Measurements from ENCODE around the gene C14orf180. TPM values are rescaled to one million over a fixed set of nuclear protein-coding genes. Genes with fewer than 3 reads are reported as not detected.

C14orf180 gene
- total RNA-seq, 5 donors from 2014 or later (not counting 1 experiment from before 2014, with no cell fraction given), result not detected

- H3K9me3 Mint-ChIP-seq, result no peaks in the 10 kb centered on the region
Observed at GRCh38 chr14:104558231-104559027, 21.1 kb upstream of the C14orf180 start.

GRCh38 chr14:104559028-104559803, 20.3 kb upstream of the C14orf180 start:
- DNase-seq (no peak), ATAC-seq (replicated peaks in 1 of 4) (no peak)
- Histone ChIP-seq H3K27me3 (replicated peaks in 1 of 2; ENCODE audit: control insufficient read depth in 2 of 2, extremely low read depth in 1 of 2, insufficient read depth in 2 of 2, low read length in 1 of 2) (peaks cover 0 to 52% of the 10 kb centered on the region in 2 experiments), H3K27ac (ENCODE audit: low read length) (no peak overlapping the region), H3K36me3 (ENCODE audit: control insufficient read depth in 2 of 2, extremely low read depth in 1 of 2, insufficient read depth in 1 of 2, low read length in 1 of 2) (no peaks in the 10 kb centered on the region), H3K4me1 (ENCODE audit: control insufficient read depth in 1 of 2, extremely low read depth in 1 of 2, insufficient read depth in 2 of 2, low read length in 2 of 2) (peaks cover 0 to 7% of the 10 kb centered on the region in 2 experiments), H3K4me3 (ENCODE audit: control insufficient read depth in 1 of 2, extremely low read depth in 1 of 2, low read length in 1 of 2) (no peak overlapping the region), H3K9me3 (no peaks in the 10 kb centered on the region)
- ChIA-PET POLR2A (no interaction called here), CTCF (no interaction called here)
- no peak overlapping the region for H3K27ac Mint-ChIP-seq
- 77% methylated on average over 15 of the region's 15 CpGs for WGBS (ENCODE audit: insufficient coverage)
- no peaks in the 10 kb centered on the region for H3K36me3 Mint-ChIP-seq
- peaks cover 8 to 9% of the 10 kb centered on the region in 2 donors for H3K27me3 Mint-ChIP-seq
- no peak overlapping the region for H3K4me3 Mint-ChIP-seq
- H3K4me1 Mint-ChIP-seq, result peaks cover 0 to 2% (median 2%) of the 10 kb centered on the region in 3 donors
- H3K9me3 Mint-ChIP-seq, result no peaks in the 10 kb centered on the region

More at GRCh38 chr14:104558231-104559027, 21.1 kb upstream of the C14orf180 start:
- H3K27me3 Mint-ChIP-seq, result peaks cover 3 to 8% of the 10 kb centered on the region in 2 donors
- H3K4me1 Mint-ChIP-seq, result no peaks in the 10 kb centered on the region
- Histone ChIP-seq H3K4me3 (ENCODE audit: control insufficient read depth in 1 of 2, extremely low read depth in 1 of 2, low read length in 1 of 2) (no peak overlapping the region), H3K4me1 (ENCODE audit: control insufficient read depth in 1 of 2, extremely low read depth in 1 of 2, insufficient read depth in 2 of 2, low read length in 2 of 2) (no peaks in the 10 kb centered on the region), H3K27me3 (replicated peaks in 1 of 2; ENCODE audit: control insufficient read depth in 2 of 2, extremely low read depth in 1 of 2, insufficient read depth in 2 of 2, low read length in 1 of 2) (peaks cover 0 to 46% of the 10 kb centered on the region in 2 experiments), H3K9me3 (no peaks in the 10 kb centered on the region), H3K36me3 (ENCODE audit: control insufficient read depth in 2 of 2, extremely low read depth in 1 of 2, insufficient read depth in 1 of 2, low read length in 1 of 2) (no peaks in the 10 kb centered on the region), H3K27ac (ENCODE audit: low read length) (no peak overlapping the region)
- no peak overlapping the region for H3K4me3 Mint-ChIP-seq
- no peak overlapping the region for H3K27ac Mint-ChIP-seq
- WGBS (ENCODE audit: insufficient coverage), result 73% methylated on average over 11 of the region's 16 CpGs
- DNase-seq (no peak), ATAC-seq (replicated peaks in 1 of 4) (no peak)
- POLR2A ChIA-PET, result no interaction called here
- CTCF ChIA-PET, result no interaction called here
- no peaks in the 10 kb centered on the region for H3K36me3 Mint-ChIP-seq

GRCh38 chr14:104559804-104560585, 19.6 kb upstream of the C14orf180 start:
- peaks cover 0 to 9% of the 10 kb centered on the region in 2 experiments for H3K4me1 ChIP-seq (ENCODE audit: control insufficient read depth in 1 of 2, extremely low read depth in 1 of 2, insufficient read depth in 2 of 2, low read length in 2 of 2)
- no peak overlapping the region for H3K27ac ChIP-seq (ENCODE audit: low read length)
- H3K27me3 ChIP-seq (replicated peaks in 1 of 2; ENCODE audit: control insufficient read depth in 2 of 2, extremely low read depth in 1 of 2, insufficient read depth in 2 of 2, low read length in 1 of 2), result peaks cover 0 to 53% of the 10 kb centered on the region in 2 experiments
- Mint-ChIP-seq H3K4me1 (peaks cover 0 to 2% (median 2%) of the 10 kb centered on the region in 3 donors), H3K27ac (no peak overlapping the region), H3K9me3 (no peaks in the 10 kb centered on the region), H3K27me3 (peaks cover 8 to 14% of the 10 kb centered on the region in 2 donors), H3K4me3 (no peak overlapping the region), H3K36me3 (no peaks in the 10 kb centered on the region)
- WGBS (ENCODE audit: insufficient coverage), result 80% methylated on average over 15 of the region's 21 CpGs
- no peak overlapping the region for H3K4me3 ChIP-seq (ENCODE audit: control insufficient read depth in 1 of 2, extremely low read depth in 1 of 2, low read length in 1 of 2)
- no peaks in the 10 kb centered on the region for H3K9me3 ChIP-seq
- POLR2A ChIA-PET, result no interaction called here
- no peaks in the 10 kb centered on the region for H3K36me3 ChIP-seq (ENCODE audit: control insufficient read depth in 2 of 2, extremely low read depth in 1 of 2, insufficient read depth in 1 of 2, low read length in 1 of 2)
- ATAC-seq (replicated peaks in 1 of 4), result no peak
- no peak for DNase-seq
- CTCF ChIA-PET, result no interaction called here

- no peak for ATAC-seq (replicated peaks in 1 of 4)
Observed at GRCh38 chr14:104560586-104560945, 19.0 kb upstream of the C14orf180 start.

GRCh38 chr14:104561124-104561557, 18.4 kb upstream of the C14orf180 start:
- no peak overlapping the region for H3K27ac Mint-ChIP-seq
- Histone ChIP-seq H3K36me3 (ENCODE audit: control insufficient read depth in 2 of 2, extremely low read depth in 1 of 2, insufficient read depth in 1 of 2, low read length in 1 of 2) (no peaks in the 10 kb centered on the region), H3K27me3 (replicated peaks in 1 of 2; ENCODE audit: control insufficient read depth in 2 of 2, extremely low read depth in 1 of 2, insufficient read depth in 2 of 2, low read length in 1 of 2) (peaks cover 0 to 65% of the 10 kb centered on the region in 2 experiments), H3K4me1 (ENCODE audit: control insufficient read depth in 1 of 2, extremely low read depth in 1 of 2, insufficient read depth in 2 of 2, low read length in 2 of 2) (peaks cover 0 to 9% of the 10 kb centered on the region in 2 experiments), H3K9me3 (no peaks in the 10 kb centered on the region), H3K4me3 (ENCODE audit: control insufficient read depth in 1 of 2, extremely low read depth in 1 of 2, low read length in 1 of 2) (no peak overlapping the region), H3K27ac (ENCODE audit: low read length) (no peak overlapping the region)
- no peak overlapping the region for H3K4me3 Mint-ChIP-seq
- DNase-seq, result no peak
- POLR2A ChIA-PET, result no interaction called here
- no peak for ATAC-seq (replicated peaks in 1 of 4)
- 71% methylated on average over 16 of the region's 17 CpGs for WGBS (ENCODE audit: insufficient coverage)
- no peaks in the 10 kb centered on the region for H3K36me3 Mint-ChIP-seq
- H3K27me3 Mint-ChIP-seq, result peaks cover 7 to 23% of the 10 kb centered on the region in 2 donors
- CTCF ChIA-PET, result interaction anchor here in 1 of 2 donors (1.6 kb wide), 1 partner anchor 484 kb away, joined by 3 read pairs; no protein-coding TSS in a partner anchor
- H3K9me3 Mint-ChIP-seq, result no peaks in the 10 kb centered on the region
- H3K4me1 Mint-ChIP-seq, result peaks cover 0 to 2% (median 2%) of the 10 kb centered on the region in 3 donors

More at GRCh38 chr14:104560586-104560945, 19.0 kb upstream of the C14orf180 start:
- Histone ChIP-seq H3K4me1 (ENCODE audit: control insufficient read depth in 1 of 2, extremely low read depth in 1 of 2, insufficient read depth in 2 of 2, low read length in 2 of 2) (peaks cover 0 to 9% of the 10 kb centered on the region in 2 experiments), H3K27ac (ENCODE audit: low read length) (no peak overlapping the region), H3K4me3 (ENCODE audit: control insufficient read depth in 1 of 2, extremely low read depth in 1 of 2, low read length in 1 of 2) (no peak overlapping the region), H3K9me3 (no peaks in the 10 kb centered on the region), H3K36me3 (ENCODE audit: control insufficient read depth in 2 of 2, extremely low read depth in 1 of 2, insufficient read depth in 1 of 2, low read length in 1 of 2) (no peaks in the 10 kb centered on the region), H3K27me3 (replicated peaks in 1 of 2; ENCODE audit: control insufficient read depth in 2 of 2, extremely low read depth in 1 of 2, insufficient read depth in 2 of 2, low read length in 1 of 2) (peaks cover 0 to 59% of the 10 kb centered on the region in 2 experiments)
- Mint-ChIP-seq H3K36me3 (no peaks in the 10 kb centered on the region), H3K4me1 (peaks cover 0 to 2% (median 2%) of the 10 kb centered on the region in 3 donors), H3K9me3 (no peaks in the 10 kb centered on the region), H3K27me3 (peaks cover 5 to 18% of the 10 kb centered on the region in 2 donors), H3K27ac (no peak overlapping the region), H3K4me3 (no peak overlapping the region)
- CTCF ChIA-PET, result no interaction called here
- WGBS (ENCODE audit: insufficient coverage), result 62% methylated on average over 2 of the region's 3 CpGs
- POLR2A ChIA-PET, result no interaction called here
- DNase-seq, result no peak
